Fibroblast of peridontal ligament (primary cell): ENCODE measurements around the gene HIGD1A.
"Not testable (repeated sequence)": the region's sequence is repeated elsewhere in the genome, so short reads cannot be mapped to it uniquely, and the experiment has no call there.

ENCODE experiments used
- DNase-seq: peaks from one replicate; pipeline ENCODE4 v3.0.0-alpha.2; 2010; ENCODE audit errors: extremely low read depth

The HIGD1A gene

DNA sequence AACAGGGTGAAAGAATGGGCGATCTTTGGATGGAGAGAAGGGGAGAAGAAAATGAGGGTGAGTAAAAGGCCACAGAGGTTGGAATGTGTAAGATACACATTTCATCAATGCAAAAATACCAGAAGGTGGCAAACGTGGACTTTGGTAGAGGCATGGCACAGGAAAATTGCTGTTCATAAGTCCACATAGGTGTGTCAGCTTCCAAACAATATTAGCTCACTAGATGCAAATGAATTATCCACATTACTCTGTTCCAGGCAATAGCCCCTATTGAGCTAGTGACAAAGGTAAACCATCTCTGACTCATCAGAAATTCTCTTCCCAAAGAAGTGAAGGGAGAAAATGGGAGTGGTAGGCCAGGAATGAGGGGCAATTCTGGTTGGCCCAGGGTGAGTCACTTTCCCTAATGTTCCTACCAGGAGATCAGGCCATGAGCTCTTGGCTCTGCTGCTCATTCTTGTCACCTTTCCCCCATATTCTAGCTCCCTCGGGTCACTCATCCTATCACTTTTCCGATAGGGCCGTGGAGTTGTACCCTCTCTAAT, 24.9 kb upstream of the HIGD1A start:
- no peak for DNase-seq

DNA sequence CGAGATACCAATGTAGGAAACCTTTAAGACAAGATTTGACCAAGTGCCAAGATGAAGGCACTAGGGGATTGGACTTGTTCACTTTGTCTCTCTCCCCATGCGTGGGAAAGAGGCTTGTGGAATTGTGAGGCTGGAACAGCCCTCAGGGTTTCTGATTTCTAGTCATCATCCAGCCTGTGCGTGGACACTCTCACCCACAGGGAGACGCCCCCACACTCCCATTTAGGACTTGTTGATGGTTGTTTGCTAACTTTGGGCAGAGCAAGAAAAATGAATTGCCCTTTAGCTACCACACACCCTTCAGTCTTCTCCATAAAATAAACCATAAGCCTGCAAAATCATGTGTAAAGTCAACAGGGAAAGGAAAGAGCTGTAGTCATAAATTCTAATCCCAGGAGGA, 23.4 kb upstream of the HIGD1A start:
- peak; percentile 5 for DNase-seq

DNA sequence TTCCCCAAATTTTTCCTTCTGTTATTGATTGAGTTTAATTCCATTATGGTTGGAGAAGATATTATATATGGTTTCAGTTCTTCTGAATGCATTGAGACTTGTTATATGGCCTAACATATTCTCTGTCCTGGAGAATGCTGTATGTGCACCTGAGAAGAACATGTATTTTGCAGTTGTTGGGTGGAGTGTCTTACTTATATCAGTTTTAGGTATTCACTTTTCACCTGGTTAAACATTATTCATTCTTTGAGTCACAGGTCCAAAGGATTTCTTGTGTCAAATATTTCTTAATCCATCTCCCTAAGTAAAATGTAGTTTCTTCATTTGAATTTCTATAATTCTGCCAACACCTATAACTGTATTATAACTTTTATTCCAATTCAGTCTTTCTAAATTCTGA, 22.7 kb upstream of the HIGD1A start:
- no peak for DNase-seq

DNA sequence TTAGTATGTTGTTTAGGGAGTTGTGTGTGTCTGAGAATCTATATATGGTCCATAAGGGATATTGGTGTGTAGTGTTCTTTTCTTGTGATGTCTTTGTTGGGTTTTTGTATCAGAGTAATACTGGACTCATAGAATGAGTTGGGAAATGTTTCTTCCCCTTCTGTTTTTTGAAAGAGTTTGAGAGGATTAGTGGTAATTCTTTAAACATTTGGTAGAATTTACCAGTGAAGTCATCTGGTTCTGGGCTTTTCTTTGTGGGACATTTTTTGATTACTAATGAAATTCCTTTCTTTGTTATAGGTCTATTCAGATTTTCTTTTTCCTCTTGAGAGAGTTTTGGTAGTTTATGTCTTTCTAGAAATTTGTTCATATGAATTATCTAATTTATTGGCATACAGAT, 21.9 kb upstream of the HIGD1A start:
- DNase-seq: peak; percentile 8

DNA sequence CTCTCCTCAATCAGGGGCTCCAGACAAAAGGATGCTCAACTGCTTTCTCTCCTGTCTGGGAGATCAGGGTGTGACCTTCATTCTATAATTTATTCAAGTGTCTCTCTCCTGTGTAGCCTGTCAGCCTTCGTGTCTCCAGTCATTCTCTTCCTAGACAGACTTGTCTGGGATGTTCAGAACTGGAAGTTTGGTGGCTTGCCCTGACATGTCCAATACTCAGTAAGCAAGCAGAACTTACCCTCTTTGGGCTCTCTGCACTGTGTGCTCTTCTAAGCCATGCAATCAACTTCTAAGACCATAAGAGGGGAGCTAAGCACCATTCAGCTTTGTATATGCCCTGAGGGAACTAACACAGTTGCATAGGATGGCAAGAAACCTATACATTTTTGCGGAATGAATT, 19.1 kb upstream of the HIGD1A start:
- peak; percentile 20 for DNase-seq

DNA sequence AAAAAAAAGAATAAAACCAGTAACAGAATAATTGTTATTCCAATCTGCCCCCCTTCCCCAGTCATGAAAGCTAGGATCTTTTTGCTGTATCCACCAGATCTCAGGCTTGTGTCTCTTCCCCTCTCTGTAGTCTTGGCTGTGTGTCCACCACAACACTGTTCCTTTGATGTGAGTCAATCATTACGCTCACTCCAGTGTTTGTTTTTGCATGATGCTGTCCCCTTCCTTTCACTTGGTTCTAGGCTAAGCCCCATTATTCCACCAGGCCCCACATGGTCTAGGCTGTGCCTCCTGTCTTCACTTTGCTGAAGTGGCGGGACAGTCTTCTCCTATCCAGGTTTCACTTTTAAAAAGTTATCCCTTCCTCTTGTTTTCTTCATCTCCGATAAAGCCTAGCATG, 18.5 kb upstream of the HIGD1A start:
- no peak for DNase-seq

DNA sequence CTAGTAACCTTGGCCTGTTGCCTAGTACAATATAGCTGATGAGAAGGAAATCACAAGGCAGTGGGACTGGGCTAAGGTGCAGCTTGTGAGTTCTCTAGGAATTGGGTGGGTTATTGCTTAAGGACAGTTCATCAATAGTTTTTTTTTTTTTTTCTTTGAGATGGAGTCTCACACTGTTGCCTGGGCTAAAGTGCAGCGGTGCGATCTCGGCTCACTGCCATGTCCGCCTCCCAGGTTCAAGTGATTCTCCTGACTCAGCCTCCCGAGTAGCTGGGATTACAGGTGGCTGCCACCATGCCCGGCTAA, 16.4 kb upstream of the HIGD1A start:
- DNase-seq: no peak

DNA sequence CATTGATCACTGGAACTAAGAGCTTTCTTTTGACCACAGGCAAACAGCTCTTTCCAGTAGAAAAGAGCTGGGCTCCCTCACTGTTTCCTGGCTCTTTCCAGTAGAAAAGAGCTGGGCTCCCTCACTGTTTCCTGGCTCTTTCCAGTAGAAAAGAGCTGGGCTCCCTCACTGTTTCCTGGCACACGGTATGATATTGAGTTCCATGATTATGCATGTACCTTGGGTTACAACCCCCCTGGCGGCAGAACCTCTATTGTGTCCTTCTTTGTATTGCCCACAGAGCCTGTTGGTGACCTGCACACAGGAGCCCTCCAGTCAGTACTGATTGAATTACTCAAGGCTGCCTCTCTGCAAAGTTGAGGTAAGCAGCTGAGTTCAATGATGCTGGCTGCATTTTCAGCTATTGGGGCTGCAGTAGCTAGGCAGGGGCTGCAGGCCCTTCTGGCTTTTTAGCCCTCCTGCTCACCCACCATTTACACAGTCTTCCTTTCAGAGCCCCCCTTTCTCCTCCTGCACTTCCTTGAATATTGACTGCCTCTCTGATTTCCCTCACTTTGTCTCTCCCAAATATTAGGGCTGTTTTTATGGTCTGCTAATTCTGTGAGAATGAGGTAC, 15.2 kb upstream of the HIGD1A start:
- DNase-seq: no peak

DNA sequence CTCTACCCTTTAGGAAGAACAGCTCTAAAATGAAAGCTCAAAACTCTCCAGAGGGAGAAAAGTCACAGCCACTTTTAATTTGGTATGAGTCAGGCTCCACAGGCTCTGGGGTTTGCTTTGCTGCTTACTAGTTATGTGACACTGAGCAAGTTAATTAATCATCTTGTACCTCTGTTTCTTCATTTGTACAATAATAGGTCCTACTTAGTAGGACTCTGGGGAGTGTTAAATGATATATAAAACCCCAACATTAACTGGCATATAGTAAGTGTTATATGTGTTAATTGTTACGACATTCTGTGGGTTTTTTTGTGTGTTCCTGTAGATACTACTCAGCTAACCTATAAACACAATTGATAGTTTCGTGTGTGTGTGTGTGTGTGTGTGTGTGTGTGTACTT, 11.5 kb upstream of the HIGD1A start:
- DNase-seq: no peak

DNA sequence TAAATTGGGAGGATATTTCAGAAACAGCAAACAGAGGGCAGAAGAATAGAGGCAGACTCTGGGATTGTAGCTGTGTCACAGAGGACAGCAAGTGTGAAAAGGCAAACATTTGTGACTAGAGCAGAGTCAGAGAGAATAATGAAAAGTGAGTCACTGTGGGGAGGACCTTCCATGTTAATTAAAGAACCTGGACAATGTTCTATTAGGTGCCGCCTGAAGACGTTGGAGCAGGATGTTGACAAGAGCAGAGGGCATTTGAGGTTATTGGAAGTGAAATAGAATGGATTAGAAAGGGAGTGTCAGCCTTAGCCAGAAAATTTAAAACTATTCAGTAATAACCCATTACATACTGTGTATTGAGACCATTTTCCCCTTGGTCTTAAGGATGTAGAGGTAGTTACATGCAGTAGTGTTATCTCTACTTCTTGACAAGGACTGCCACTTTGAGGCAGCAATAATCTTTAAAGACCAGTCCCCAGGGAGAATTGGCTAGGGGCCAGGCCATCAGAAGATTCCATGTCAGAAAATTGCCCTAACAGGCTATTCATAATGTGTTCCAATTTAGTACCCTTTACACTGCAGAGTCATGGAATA, 10.7 kb upstream of the HIGD1A start:
- no peak for DNase-seq

DNA sequence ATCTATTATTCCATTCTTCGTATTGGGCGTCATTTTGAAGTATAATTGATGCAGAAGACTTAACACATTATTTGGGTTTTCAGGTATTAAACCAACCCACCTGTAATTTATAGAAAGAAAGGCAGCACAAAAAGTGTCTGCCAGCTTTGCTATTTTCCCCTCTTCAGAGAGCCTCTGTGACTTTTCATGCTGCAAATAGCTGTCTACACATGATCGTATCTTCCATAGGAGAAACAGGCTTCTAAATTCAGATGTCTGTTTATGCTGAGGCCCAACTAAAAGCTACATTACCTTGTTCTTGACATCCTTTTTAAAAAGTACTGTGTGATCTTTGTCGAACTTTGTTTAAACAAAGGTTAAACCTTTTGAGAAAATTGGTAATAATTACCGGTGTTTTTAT, 10.0 kb upstream of the HIGD1A start:
- DNase-seq: no peak

DNA sequence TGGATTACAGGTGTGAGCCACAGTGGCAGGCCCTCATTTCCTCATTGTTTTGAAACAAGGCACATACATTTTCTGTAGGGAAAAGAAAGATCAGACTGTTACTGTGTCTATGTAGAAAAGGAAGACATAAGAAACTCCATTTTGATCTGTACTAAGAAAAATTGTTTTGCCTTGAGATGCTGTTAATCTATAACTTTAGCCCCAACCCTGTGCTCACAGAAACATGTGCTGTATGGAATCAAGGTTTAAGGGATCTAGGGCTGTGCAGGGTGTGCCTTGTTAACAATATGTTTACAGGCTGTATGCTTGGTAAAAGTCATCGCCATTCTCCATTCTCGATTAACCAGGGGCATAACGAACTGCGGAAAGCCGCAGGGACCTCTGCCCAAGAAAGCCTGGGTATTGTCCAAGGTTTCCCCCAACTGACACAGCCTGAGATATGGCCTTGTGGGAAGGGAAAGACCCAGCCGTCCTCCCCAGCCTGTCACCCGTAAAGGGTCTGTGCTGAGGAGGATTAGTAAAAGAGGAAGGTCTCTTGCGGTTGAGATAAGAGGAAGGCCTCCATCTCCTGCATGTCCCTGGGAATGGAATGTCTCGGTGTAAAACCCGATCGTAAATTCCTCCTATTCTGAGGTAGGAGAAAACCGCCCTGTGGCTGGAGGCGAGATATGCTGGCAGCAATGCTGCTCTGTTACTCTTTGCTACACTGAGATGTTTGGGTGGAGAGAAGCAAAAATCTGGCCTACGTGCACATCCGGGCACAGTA, 7.0 kb upstream of the HIGD1A start:
- not testable (repeated sequence) for DNase-seq

DNA sequence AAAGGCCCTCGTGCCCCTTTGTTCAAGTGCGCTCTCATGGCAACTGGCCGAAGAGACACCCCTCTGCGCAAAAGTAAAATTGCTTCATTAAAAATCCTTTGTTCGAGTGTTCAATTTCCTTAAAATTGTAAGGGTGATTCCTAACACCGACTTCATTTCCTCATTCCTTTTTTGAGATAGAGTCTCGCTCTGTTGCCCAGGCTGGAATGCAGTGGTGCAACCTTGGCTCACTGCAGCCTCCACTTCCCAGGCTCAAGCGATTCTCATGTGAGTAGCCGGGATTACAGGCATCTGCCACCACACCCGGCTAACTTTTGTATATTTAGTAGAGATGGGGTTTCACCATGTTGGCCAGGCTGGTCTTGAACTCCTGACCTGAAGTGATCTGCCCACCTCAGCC, 6.4 kb upstream of the HIGD1A start:
- not testable (repeated sequence) for DNase-seq

DNA sequence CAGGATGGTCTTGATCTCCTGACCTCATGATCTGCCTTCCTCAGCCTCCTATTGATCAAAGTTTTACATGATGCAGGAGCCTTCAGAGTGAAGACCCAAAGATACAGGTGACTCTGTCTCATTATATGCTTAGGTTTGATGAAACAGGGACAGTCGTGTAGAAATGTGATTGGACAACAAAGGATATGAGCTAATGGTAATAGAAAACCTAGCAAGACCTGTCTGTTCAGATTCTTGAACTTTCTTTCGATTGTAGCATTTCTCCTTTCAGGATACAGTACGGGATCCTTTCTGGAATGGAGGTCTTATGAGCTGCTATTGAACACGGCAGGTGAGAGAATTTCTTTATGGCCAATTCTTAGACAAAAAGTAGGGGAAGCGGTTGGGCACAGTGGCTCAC, 4.9 kb upstream of the HIGD1A start, which contains the start of gene ACKR2:
Gene ACKR2 (plus strand): TSS at position 244 of the 400 bp plus-strand sequence. CDS start 55,058 bp downstream, outside the sequence.
- no peak for DNase-seq

DNA sequence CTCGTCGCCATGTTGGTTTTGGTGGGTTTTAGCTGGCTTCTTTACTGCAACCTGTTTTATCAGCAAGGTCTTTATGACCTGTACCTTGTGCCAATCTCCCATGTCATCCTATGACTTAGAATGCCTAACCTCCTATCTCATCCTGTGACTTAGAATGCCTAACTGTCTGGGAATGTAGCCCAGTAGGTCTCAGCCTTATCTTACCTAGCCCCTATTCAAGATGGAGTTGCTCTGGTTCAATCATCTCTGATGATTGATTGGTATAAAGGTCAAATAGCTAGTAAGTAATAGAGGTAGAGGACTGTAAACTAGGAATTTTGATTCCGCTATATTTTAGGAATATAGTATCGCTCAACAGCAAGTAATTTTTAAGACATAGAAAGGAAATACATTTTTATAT, 3.6 kb upstream of the HIGD1A start:
- DNase-seq: no peak

DNA sequence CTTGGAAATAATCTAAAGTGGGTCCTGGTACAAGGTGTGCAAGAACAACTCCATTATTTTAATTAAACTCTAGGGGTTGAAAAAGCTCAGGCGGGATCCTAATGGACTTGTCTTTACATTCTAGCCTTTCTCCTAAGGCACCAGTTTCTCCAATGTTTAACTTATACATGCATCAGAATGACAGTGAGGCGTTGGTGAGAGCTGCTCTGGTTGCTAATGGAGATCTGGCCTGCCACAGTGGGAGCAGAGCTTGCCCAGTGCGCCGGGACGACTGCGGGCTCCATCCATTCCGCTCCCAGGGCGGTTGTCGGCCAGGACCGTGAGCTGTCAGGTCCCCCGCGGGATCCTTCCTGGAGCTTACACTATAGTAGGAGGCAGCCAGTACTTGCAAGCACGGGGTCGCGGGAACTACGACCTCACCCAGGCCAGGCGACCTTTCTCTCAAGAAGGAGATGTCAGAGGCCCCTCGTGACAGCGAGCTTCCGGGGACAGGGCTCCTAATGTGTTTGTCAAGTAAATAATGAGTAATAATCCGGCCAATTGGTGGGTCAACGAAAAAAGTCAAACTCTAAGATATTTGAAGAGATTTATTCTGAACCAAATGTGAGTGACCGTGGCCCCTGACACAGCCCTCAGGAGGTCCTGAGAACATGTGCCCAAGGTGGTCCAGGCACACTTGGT, 991 bp upstream of the HIGD1A start:
- DNase-seq: no peak

DNA sequence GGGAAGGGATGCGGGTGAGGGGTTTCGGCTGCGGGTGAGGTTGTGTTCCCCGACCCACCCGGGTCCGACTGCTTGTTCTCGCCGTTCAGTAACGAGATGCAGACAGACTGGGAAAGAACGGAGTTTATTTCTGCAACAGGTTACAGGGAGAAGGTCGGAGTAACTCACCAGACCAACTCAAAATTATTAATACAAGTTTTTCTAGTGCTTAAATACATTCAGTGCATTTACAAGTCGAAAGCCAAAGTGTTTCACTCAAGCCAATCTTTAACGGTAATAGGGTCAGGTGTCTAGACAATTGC, 492 bp upstream of the HIGD1A start:
- peak; percentile 16 for DNase-seq

DNA sequence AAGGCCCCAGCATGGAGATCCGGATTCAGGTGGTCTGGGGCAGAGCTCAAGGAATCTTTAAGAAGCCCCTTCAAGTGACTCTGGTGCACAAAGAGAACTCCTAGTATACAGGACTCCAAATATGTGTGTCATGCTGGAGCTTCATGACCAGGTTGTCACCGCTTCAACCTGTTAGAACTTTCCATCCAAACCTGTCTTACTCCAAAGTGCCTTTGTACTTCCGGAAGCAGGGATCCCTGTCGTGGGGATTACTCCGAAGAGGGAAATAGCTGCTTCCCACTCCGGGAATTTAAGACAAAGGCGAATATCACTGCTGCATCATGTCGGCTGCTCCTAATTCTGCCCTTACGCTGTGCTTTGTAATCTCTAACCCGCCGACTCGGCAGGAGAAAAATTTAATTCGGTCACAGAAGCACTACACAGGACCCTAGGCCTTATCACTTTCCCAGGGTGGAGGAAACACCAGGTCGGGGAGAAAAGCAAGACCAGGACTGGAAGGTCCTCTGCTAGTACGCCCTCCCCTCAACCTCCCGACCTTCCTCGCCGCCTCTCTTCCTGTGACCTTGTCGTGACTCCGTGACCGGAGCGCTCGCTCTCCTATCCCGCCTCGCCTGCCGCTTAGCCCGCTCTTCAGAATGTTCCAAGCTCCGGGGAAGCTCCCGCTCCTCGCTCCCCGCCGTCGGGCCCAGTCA, 730 bp downstream of the HIGD1A start:
- DNase-seq: peak; percentile 30

DNA sequence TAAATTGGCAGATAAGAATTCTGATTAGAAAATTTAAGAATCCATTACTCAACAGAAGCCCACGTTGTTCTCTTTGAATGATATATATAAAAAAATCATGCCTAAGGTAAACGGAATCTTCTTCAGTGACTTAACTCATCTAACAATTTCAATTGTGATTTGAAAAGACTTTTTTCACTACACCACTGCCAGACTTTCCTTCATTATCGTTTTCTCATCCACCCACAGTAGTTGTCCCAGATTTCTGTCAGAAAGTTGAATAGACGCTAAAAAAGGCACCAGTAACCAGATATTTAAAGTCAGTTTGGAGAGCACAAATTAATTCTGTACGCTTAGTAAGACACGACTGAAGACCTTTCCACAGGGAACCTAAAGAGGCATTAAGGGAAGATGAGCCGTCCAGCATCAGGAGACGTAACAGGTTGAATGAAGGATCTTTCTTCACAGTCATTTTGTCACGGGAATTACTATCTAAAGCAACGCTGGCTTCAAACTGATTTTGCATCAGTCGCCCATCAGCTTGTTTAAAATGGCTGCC, 1.3 kb downstream of the HIGD1A start:
- peak; percentile 28 for DNase-seq

DNA sequence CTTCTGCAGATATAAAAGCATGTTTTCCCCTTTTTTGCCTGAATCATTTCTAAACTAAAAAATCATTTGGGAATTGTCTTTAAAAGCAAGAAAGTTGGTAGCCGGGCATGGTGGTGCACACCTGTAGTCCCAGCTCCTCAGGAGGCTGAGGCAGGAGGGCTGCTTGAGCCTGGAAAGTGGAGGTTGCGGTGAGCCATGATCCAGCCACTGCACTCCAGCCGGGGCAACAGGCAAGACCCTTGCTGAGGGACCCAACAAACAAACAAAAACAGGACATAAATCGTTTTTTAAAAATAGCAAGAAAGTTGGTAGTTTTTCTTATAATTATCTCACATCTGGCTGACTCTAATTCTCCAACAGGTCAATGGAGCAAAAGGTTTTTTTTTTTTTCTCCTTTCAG, 2.5 kb downstream of the HIGD1A start:
- DNase-seq: no peak

DNA sequence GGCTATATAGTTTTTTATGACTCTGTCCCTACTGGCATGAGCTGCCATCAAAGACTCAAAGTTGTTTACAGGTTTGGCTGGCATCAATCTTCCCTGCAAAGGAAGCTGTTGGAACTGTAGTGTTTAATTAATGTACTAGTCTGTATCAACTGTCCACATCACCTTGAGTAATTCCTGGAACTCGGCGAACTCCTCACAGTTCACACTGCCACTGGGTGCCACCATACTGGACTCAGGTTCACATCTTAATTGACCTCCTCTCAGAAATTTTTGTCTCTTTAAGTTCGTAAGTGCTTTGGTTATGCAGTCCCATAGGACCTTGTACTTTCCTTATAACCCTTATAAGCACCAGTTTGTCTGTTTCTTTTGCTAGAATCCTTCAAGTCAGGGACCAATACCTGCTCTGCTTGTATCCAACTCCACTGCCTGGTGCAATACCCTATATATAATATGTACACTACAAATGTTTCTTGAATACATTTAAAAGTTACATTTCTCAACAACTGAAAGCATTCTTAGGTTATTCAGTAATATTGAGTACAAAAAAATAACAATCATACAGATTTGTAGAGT, 3.2 kb downstream of the HIGD1A start:
- no peak for DNase-seq

DNA sequence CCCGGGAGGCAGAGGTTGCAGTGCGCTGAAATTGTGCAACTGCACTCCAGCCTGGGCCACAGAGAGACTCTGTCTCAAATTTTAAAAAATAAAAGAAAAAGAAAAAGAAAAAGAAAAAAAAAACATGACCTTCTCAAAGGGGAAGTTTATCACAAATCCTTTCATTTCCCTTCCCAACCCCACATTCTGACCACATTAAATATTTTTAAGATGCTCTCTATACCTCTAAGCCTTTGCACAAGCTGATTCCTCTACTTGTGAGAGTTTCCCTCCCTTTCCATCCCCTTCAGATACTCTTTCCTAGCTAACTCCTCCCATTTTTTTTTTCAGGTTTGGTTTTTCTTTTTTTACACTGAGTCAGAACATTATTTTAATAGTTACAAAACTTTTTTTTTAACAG, 4.0 kb downstream of the HIGD1A start:
- no peak for DNase-seq
